ENCODE data around the gene ITPKB.

DNA sequence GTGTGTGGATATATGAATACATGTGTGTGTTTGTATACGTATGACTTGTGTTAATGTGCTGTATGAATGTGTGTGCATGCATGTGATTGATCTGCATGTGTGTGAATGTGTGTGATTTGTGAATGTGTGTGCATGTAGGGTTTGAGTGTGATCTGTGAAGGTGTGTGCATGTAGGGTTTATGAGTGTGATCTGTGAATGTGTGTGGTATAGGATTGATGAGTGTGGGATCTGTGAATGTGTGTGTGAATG is 102.3 kb downstream of the ITPKB start:
- TF ChIP-seq CTCF (IDR thresholded peaks at IDR 0.05) (no peak), POLR2A (IDR thresholded peaks at IDR 0.05) (no peak)

All from heart left ventricle (tissue), 13 donors.